ENCODE measurements around the gene ROGDI.

ROGDI gene

DNA sequence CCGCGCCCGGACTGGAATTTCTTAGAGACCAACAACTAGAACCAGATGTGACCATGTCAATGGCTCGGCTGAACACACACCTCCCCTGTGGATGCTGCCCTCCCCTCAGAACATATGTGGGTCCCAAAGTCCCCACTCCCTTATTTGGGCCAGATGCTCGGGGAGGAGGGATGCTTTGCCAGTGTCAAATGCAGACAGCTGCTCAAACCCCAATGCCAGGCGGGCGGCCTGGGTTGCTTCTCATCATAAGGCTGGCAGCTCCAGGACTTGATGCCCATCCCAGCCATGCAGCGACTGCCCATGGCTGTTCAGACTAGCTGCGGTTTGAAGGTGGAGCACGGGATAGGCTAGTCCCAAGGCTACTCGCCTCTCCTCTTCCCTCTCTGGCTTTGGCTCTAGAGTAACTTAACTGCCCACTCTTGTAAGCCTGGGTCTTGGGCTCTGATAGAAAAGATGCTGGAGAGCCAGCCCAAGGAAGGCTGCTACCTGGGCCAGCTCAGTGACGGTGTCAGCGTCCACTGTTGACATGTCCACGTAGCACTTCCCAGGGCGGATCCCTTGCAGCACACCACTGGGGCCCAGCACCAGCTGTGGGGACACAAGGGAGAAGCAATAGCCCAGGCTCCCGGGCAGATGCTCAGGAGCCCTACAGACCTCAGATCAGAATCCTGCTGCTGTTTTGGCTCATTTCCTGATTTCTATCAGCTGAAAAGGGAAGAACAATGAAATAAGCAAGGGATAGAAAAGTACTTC lies 11.0 kb upstream of the ROGDI start:
- DNase-seq = no peak

DNA sequence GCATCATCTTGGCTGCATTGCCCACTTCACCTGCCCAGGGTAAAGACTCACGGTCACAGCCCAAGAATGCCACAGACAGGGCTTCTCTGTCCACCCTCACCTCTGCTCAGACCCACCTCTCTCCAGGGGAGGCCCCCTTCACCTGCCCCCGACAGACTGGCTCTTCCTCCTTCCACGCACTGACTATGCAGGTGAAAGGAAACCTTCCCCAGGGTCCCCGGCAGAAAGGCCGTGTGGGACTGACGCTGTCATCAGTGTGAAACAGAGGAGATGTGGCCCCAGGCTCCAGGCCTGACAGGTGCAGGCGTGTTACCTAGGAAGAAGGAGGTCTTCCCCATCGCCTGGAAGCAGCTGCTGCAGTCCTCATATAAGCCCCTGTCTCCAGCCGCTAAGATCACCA lies 9.3 kb upstream of the ROGDI start:
- no peak for DNase-seq

DNA sequence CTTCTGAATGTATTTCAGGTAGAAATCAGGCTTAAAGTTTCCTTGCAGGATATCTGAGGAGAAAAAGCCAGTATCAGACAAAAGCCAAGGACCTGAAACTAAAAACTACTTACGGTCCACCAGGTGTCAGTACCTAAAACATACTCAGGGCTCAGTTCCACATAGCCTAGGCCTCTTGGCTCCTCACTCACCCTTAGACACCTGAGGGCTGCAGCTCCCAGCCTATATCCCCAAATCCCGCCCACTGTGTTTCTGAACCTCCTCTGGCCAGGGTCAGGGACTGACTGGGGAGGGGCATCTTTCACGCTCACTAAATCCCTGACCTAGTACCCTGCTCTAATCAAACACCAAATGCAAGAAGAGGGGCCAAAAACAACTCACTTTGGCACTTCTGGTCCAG lies 8.8 kb upstream of the ROGDI start:
- DNase-seq = no peak

DNA sequence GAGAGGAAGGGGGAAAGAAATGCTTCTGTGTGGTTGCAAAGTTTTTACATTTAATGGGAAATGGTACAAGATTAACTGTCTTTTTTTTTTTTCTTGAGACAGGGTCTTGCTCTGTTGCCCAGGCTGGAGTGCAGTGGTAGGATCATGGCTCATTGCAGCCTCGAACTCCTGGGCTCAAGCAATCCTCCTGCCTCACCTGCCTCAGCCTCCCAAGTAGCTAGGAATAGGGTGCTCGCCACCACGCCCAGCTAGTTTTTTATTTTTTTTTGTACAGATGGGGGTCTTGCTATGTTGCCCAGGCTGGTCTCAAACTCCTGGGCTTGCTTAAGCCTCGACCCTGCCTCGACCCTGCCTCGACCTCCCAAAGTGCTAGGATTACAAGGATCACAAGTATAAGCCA lies 3.8 kb upstream of the ROGDI start:
- no peak for DNase-seq

DNA sequence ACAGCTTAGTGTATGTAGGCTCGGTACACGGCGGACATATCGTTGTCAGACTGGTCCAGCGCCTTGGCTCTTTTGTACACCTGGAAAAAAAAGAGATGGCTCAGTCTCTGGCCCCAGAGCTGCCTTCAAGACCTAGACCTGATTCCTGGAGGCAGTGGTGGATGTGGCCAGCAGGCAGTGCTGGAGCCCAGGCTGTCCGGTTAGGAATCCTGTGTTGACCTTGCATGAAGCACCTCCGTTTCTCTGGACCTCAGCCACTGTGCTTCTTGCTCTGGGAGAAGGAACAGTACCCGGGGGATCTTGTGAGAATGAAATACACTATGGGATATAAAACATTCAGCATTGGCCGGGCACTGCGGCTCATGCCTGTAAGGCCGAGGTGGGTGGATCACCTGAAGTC lies 2.8 kb upstream of the ROGDI start:
- DNase-seq = no peak

DNA sequence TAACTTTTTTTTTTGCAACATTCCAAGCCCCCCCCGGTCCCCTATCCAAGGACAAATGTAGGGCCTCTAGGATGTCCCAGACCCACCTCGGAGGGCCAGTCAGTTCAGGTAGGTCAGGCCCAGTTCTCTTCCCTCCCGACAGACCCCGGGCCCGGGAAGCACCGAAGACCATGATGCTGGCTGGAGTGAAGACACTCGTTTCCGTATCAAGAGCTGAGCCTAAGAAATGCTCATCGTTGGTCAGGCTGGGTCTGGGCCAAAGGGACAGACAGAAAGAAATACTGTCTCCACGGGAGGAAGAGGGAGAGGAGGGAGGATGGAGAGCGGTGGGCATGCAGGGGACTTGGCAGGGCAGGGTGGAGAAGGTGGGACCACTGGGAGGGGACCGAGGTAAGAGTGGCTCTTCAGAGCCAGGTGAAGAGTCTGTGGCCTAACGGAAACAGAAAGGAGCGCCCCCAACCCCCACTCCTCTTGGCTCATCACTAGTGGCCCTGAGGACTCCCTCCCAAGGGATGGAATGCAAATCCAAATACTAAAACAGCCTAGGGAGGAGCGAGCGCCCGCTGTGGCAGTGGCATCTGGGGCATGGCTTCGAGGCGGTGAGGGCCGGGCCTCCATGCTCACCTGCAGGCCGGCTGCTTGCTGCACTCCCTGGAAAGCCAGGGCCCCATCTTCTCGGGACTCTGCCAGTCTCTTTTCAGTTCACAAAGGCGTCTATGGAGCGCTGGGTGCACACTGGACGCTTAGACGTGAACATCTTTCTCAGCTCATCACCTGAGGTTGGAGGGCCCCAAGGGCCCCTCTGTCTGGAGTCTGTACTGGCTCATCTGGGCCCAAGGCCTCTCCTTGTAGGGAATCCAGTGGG lies 1.7 kb upstream of the ROGDI start:
- DNase-seq = no peak

DNA sequence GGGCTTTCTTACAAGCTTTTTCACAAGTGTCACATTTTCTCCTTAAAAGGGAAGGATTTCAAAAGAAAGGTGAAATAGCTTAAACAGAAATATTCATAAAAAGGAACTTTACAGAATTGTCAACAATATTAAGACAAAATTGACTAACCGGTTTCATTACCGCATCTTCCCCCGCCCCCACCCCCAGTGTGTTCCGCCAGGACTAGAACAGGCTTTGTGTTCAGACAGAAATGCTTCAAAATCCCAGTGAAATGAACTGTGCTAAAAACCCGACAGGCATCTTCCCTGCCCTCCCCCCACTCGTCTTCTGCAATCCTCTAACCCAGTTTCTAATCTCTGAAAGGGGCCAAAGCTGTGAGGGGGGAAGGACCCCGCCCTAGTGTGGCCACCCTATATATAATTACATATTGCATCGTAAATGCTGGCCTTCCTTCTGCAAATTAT lies 990 bp upstream of the ROGDI start:
- no peak for DNase-seq

DNA sequence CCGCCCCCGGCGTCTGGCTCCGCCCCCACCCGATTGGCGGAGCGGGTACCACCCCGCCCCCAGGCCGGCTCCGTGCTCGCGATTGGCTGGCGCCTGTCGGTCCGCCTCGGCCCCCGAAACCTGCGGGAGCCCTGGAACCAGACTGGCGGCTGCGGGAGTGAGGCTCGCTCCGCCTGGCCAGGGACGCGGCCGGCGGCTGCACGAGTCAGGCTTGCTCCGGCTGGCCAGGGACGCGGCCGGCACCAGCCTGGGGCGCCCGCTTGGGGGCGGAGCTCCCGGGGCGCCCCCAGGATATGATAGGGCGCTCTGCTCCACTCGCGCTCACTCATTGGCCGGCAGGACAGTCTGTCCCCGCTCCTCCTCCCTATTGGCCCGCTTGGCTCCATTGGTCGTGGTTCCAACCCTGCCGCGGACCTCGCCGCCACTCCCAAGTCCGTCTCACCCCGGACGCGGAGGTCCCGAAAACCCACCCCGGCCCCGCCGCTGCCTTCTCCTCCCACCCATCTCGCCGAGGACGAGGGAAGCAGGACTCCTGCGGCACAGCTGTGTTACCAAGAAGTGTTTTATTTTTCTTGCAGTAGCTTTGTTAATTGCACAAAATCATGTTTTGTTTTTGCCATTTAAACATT lies 340 bp upstream of the ROGDI start:
- DNase-seq = peak; percentile 74

DNA sequence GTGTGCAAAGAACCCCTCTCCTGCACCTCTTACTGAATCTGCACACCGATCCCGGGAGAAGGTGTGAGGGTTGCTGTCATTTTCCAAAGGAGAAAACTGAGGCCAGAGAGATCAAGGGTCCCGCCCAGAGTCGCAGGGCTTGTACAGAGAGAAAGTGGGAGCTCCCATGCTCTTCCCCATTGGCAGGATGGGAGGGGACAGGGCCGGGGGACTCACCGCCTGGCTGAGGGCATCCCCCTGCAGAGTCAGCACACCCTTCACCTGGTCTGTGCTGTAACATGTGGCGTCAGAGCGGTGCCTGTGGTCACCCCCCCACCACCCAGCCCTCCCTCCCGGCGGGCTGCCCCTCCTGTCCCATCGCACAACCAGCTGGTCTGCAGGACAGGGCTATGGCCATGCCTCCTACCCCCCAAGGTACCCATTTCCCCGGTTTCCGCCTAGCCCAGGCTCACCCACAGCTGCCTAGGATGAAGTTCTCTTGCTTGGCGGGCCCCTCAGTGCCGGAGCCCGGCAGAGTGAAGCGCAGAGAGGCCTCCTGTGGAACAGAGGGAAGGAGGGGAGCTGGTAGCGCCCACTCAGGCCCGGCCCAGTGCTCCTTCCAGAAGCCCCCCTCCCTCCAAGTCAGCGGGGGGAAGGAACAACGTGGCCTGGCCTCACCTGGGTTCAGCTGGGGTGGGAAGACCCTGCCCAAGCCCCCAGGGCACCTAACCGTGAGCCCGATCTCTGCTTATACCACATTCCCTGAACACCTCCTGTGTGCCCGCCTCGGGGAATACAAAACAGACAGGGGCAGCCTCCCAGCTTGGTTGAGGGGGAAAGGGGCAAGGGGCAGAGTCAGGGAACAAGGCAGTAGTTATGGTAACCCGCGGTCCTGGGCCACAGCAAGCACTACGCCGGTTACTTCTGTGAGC lies 1.1 kb downstream of the ROGDI start:
- no peak for DNase-seq

DNA sequence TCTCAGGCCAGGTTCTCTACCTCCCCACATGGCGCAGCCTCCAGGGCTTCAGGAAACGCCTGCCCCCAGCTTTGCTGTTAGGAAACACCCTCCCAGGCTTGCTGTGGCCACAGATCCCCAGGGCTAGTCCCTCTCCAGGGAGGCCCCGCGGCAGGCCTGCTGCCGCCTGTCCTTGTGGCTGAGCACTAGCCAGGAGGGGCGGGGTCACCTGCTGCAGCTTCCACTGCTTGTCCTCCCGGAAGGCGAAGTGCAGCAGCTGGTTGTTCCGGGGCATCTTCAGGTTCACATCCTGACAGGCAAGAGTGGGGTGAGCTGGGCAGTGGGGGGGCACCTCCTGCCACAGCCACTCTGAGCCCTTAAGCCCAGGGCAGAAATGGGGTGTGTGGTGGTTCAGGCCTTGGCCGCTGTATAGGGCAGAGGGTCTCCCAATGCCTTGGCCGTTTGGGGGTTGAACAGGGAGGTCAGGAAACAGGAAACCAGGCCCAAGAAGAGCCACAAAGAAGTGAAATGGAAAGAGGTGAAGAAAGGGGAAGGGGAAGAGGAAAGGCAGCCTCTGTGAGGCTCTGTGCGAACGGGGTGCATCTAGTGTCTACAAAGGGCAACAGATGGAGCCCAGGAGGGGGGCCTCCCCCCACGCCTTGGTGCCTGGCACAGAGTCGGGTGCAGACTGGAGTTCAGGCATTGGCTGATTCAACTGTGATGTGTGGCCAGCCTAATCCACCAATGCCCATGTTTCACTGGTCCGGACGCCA lies 2.0 kb downstream of the ROGDI start:
- DNase-seq = peak; percentile 57

DNA sequence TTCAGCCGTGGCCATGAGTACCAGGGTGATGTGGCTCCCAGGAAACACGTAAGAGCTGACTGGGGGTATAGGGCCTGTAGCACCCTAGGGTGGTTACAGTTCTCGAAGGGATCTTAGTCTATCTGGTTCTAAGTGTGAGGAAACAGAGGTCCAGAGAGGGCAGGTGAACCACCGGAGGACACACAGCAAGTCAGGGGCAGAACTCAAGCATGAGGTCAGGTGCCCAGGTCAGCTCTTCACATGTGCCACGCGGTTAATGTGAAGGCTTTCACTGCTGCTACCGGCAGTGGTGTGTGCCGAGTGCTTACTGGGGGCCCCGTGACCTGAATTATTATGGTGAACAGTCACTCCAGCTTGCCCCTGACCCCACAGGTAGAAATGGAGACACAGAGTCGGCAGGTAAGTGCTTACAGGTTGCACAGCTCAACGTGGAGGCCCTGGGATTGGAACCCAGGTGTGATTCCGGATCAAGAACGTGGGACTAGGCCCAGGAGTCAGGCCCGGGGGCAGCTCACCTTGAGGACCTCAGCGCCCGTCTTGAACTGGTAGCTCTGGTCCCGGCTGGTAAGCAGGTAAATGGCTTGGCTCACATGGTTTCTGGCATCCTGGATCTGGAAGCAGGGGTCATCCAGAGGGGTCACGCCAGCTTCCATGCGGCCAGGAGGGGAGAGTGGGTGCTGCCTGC lies 3.1 kb downstream of the ROGDI start:
- DNase-seq = no peak

DNA sequence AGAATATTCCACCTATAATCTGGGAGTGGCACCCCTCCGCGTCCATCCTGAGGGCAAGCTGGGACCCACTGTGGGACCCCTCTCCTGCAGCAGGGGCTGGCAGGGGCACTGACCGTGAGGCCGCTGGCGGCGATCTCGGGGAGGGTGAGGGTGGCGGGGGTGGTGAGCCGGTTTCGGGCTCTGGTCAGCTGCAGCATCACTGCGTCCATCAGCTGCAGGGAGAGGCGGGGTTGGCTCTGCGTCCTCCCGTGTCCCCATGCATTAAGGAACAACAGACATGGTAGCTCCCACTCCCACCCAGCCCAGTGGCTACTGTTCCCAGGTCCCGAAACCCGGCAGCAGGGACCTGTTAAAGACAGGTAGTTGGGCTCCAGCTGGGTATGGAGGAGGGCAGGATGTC lies 4.0 kb downstream of the ROGDI start:
- DNase-seq = no peak

DNA sequence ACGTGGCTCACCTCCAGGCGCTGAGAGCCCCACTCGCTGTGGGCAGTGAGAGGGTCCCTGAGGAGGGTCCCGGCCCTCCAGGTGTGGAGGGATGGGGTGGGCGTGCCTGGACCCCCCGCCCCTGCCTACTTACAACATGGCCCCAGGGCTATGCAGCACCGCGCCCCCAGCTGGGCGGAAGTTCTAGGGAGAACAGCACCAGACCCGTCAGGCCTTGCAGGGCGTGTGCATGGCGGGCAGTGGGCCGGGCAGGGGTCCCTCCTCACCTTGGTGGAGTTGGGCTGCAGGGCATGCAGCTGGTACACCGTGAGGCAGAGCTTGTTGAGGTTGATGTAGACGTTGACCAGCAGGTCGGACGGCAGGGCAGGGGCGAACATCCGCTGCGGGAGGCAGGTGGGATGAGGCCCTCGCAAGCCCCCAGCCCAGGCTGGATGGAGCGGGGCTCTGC lies 4.6 kb downstream of the ROGDI start:
- no peak for DNase-seq

DNA sequence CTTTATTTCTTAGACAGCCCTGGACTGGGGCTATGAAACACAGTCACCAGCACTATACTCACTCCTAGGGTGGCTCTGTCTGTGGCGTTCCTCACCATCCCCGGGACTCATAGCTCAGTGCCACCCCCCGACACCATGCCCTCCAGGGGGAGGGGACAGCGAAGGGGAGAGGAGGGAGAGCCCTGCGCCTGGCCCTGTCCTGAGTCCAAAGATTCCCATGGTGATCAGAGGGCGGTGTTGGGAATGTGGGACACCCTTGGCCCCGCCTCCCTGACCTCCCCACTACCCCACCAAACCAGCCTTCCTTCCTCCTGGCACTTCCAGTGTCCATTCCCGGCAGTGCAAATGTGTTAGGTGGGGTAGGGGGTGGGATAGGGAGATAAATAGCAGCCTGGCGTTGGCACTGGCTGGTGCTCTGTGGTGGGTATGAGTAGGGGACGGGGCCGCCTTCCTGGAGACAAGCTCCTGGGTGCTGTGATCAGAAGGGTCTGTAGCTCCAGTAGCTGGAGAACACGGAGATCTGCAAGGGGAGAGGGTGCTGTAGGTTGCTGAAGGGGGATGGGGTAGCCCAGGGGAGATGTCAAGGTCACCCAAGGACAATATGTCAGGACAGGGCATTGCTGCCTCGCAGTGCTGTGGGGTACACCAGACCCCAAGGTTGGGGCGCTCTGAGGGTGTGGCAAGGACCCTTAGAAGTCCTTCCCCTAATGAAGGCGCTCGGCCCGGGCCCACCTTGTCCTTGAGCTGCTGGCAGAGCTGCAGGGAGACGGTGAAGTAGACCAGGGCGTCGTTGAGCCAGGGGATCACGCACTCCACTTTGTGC lies 5.2 kb downstream of the ROGDI start:
- DNase-seq = no peak

DNA sequence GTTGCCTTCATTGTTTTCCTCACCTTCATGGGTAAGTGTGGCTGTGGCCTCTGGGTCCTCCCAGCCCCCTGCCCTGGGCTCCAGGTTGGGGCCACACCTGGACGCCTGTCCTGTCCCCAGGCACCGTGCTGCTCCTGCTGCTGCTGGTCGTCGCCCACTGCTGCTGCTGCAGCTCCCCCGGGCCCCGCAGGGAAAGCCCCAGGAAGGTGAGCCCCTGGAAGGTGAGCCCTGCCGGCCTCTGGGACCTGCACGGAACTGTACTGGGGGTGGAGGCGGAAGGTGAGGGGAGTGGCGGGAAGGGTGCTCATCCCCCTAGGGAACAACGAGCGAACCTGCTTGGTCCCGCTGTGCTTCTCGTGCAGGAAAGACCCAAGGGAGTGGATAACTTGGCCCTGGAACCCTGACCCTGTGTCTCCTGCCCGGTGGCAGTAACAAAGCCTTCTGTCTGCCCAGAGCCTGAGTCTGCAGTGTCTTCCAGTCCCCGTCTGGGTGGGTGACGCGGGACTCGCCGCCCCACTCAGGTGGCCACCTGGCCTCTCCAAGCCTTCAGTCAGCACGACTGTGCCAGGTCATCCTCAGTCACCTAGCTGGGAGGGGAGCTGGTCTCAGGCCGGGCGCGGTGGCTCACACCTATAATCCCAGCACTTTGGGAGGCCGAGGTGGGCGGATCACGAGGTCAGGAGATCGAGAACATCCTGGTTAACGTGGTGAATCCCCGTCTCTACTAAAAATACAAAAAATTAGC lies 6.4 kb downstream of the ROGDI start:
- DNase-seq = no peak

DNA sequence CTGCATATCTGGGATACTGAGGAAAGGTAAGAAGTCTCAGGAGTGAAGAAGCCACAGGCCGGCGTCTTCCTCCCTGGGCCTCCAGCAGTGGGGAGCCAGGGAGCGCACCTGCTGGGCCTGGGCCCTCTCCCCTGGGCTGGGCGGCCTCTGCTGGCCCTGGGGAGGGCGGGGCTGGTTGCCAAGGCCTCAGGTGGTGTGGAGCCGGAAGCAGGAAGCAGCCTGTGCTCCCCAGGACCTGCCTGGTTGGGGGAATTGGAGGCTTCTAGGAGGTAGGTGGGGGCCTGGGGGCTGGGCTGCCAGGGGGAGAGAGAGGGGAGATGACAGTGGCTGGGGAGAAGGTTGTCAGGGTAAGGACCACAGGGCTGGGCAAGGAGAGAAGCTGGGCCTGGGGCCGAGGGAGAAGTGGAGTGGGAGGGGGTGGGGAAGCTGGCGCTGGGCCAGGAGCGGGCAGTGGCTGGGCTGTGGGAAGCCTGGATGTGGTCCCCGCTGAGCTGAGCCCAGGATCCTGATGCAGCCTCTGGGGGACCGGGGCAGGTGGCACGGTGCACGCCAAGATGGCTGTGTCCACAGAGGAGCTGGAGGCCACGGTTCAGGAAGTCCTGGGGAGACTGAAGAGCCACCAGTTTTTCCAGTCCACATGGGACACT lies 7.1 kb downstream of the ROGDI start, which contains the start of gene SMIM22:
Gene SMIM22 (plus strand): TSS at position 189 of the 647 bp plus-strand sequence. CDS start 366 bp downstream, at position 555.
- DNase-seq = no peak

DNA sequence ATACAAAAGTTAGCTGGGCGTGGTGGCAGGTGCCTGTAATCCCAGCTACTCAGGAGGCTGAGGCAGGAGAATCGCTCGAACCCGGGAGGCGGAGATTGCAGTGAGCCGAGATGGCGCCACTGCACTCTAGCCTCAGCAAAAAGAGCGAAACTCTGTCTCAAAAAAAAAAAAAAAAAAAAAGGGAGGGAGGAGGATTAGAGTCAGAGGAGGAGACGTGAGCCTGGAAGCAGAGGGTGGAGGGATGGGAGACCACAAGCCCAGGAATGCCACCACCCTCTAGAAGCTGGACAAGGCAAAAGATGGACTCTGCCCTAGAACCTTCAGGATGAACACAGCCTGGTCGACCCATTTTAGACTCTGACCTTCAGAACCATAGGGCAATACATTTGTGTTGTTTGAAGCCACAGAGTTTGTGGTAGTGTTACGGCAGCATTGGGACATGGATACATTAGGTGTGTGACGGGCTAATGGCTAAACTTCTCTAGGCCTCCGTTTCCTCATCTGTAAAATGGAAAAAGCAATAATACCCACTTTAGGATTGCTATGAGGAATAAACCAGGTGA lies 9.4 kb downstream of the ROGDI start:
- DNase-seq = no peak

DNA sequence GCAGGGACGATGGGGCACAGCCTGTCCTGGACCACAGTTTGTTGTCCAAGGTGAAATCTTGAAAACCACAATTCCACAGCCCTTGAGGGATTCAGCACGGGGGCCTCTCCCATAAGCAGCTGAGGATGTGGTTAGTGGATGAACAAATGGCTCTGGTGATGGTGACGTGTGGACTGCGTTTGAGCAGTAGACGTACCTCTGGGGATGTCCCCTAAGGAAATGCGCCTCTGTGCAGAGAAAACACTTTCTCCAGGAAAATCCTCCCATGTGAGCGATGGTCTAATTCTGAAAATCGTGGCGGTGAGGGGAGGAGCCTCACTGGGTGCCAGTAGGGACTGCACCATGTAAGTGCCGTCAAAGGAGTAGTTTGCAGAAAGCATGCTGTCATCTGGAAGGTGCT lies 11.6 kb downstream of the ROGDI start:
- DNase-seq = no peak

DNA sequence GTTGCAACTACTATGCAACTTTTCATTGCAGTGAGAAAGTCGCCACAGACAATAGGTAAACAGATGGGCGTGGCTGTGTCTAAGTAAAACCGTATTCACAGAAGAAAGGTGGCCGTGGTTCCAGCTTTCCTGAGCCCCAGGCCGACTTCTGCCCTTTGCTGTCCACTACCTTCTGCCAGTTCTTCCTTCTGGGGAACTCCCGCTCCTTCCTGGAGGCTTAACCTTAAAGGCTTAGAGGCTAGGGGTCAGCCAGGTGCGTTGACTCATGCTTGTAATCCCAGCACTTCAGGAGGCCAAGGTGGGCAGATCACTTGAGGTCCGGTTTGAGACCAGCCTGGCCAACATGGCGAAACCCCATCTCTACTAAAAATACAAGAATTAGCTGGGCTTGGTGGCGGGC lies 12.2 kb downstream of the ROGDI start:
- DNase-seq = no peak
